Measurements from ENCODE around the gene ARVCF.

Gene ARVCF

DNA sequence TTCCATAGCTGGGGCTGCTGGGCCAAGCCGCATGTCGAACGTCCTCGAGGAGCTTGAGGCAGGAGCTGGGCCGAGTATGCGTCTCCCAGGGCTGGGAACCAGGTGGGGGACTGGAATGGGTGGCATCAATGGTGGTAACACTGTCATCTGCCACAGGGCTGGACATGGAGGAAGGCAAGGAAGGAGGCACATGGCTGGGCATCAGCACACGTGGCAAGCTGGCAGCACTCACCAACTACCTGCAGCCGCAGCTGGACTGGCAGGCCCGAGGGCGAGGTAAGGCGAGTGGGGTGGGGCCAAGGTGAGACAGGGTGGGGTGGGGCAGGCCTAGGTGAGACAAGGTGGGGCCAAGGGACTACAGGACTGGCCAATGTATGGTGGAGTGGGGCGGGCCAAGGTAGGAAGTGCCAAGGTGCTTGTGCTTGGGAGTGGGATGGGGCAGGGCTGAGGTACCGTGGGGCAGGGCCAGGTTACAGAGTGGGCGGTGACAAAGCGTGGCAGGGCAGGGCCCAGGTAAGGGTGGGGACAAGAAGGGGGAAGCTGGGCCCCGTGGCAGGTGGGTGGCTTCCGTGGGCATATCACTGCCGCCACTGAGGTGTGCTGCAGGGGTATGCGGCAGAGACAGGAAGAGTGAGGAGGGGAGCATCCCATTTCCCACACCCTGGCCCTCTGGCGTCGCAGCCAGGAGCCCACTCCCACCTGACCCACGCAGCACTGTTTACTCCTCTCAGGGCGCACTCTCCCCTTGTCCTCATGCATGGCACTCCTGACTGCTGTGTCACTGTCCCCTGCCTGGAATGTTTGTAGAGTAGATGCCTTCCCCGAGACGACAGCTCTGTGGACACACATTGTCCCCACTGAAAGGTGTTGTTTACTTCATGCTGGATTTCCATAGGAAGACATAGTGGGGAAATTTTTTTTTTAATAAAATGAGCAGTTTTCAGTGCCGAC lies 36.0 kb upstream of the ARVCF start:
- no peak for DNase-seq

DNA sequence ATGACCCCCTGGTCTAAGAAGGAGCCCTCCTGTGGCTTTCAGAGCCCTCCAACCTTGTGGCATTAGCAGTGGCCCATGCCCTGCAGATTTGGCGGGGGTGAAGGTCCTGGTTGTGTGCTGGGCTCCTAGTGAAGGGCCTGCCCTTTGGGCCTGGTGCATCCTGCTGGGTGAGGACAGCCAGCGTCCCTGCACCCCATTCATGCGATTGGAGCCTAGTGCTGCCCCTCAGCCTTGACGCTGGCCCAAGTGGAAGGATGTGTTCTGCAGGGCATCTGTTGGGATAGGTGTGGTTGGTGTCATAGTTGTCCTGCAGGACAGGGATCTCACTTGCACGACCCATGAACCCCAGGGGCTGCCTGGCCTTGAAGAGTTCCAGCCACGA lies 35.3 kb upstream of the ARVCF start:
- no peak for DNase-seq

DNA sequence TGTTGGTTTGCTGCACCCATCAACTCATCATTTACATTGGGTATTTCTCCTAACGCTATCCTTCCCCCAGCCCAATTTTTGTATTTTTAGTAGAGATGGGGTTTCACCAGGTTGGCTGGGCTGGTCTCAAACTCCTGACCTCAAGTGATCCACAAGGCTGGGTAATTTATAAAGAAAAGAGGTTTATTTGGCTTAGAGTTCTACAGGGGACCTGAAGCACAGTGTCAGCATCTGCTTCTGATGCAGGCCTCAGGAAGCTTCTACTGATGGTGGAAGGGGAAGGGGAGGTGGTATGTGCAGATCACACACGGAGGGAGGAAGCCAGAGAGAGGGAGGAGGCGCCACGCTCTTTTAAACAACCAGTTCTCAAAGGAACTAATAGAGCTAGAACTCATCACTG lies 30.1 kb upstream of the ARVCF start:
- no peak for DNase-seq

DNA sequence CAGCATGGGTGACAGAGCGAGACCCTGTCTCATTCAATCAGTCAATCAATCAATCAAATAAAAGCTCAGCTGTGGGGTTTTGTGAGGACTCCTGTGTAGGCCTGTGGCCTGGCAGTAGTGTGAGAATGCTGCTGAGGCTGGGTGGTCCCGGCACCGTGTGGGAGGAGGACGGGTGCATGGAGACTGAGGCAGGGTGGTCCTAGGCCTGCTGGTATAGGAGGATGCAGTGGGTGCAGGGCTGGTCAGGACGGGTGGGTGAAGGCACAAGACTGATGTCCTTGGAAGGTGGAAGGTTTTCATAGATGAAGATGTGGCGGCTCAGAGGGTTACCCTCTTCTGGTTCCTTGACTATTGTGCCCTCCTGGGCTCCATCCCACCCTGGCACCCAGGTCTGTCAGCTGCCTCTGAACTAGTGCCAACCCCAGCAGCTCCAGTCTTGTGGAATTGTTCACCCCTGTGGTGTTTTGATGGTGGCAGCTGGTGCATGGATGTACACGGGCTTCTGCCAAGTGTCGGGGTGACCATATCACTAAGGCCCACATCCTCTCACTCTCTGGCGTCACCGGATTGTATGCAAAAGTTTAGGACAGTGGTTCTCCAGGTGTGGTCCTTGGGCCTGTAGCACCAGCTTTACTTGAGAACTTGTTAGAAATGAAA lies 28.0 kb upstream of the ARVCF start:
- DNase-seq, result no peak

DNA sequence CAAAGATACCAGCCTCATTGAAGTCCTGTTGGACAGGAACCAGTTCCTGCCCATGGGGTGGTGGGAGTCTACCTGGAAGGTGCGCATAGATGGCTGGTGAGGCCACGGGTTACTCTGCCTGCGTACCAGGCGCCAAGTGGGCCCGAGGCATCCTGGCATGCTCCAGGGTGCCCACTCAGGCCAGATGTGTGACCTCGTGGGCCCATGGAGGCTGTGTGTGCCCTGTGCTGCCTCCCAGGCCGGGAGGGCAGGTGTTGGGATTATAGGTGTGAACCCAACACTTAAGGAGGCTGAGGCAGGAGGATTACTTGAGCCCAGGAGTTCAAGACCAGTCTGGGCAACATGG lies 27.3 kb upstream of the ARVCF start:
- DNase-seq, result no peak

DNA sequence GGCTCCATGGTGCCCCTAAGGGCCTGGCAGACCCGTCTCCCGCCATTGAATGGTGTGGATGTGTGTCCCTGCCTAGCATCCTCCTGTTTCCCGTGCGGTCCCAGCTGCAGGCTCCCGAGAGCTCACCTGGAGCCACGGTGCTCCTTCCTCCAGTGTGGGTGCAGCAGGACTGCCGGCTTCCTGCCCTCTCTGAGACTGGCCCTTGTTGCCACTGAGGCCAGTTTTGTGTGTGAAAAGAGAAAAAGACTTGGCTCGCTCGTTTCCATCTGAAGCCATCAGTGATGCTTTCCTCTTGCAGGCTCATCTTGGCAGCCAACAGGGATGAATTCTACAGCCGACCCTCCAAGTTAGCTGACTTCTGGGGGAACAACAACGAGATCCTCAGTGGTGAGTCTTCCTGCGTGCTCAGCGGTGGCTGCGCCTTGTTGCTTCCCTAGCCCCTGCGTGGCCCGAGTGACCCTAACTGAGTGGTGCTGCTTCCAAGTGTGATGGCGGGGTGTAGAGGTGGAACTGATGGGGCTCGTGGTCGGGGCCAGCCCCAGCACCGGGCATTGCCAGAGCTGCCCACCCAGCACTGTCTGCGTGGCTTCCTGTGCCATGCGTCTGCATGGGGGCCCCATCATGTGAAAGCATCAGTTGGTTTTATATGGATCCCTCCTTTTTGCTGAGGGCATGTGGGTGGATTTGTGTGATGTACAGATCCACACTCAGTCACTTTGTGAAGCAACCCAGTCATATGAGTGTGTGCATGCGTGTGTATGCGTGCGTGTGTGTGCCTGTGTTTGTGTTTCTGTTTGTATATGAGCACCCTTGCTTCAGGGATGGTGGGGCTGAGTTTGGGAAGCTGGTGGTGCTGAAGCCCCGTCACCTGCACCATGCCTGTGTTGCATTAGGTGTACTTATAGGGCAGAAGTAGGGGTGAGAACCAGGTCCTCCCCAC lies 26.7 kb upstream of the ARVCF start:
- no peak for DNase-seq

DNA sequence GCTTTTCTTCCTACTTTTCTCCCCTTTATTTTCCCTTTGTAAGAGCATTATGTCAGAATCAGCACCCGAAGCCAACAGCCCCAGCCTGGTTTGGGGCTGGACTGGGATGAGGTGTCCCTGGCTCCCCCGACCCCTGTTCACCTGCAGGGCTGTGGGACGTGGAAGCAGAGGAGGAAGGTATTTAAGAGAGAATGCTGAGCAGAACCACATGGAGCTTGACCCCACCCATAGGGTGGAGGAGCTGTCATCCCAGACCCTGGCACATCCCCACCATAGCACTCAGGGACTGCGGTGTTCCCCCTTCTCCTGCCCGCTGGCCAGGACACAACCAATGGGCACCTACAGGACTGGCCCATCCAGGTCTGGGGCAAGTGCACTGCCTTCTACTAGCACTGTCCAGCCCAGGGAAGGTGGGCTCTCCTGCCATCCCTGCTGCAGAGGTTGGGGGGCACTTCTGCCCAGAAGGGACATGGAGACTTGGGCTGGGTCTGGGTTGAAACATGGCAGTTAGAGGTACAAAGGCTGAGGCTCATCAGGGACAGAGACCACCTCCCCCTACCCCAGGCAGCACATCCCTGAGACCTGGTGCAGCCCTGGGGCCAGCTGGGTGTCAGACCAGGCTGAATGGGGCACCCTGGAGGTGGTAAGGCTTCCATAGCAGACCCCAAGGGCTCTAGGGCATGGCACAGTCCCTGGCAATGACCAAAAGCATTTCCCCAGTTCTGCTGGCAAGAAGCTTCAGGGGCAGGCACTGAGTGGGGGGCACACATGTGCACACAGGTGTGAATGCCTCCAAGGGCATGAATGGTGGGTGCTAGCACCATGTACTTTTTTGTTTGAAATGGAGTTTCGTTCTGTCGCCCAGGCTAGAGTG lies 23.9 kb upstream of the ARVCF start:
- DNase-seq, result no peak

DNA sequence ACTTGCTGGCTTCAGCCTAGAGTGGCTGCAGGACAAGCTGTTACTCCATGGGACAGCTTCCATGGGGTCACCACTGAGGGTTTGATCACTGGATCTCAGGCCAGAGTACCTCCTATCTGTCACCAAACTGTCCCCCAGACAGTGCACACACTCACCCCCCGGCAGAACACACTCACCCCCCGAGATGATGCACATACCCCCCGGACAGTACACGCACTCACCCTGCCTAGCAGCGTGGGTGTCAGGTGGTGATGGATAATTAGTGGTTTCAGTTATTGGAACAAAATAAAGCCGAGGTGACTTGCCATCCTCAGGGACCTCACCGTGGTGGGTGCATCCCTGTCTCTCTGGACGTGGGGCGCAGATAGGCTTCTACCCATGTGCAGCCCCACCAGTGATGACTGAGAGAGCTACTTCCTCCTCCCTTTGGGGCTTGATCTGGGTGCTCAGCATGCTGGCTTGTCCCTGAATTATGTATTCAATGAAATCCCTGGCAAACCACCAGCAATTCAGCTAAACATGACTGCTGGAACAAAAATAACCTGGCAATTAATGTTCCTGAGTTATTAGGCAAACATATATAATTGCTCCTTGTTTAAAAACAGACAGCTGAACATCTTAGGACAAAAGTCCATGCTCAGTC lies 23.2 kb upstream of the ARVCF start:
- no peak for DNase-seq

DNA sequence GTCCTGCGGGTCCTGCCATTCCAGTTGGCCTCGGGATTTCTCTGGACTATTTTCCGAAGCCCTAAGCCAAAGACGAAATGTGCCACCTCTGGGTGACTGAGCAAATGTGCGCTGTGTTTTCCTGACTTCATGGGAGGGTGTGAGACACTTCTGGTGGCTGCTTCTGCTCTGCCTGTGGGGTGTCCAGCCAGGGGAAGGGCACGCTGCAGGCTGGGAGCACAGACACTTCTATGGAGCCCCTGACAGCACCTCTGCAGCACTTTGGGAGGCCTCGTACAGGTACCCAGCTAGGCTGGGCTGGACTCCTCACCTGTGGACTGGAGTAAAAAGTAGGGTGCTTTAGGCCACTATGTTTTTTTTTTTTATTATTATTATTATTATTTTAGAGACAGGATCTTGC lies 22.0 kb upstream of the ARVCF start:
- DNase-seq, result no peak

DNA sequence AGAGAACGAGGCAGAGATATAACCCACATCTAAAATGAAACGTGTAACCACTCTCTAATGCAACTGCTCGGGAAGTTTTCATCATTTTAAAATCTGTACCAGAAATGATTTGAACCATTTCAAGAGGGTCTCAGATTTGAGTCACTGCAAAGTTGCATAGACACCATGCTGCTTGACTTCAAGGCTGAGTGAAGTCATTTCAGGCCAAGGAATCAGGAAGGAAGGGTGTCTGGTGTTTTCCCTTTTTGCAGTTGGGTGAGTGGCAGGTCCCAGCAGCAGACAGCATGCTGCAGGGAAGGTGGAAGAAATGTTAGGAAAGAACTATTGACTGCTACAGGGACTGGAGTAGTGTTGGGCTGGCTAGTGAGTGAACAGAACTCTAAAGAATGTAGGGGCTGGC lies 20.8 kb upstream of the ARVCF start:
- no peak for DNase-seq

DNA sequence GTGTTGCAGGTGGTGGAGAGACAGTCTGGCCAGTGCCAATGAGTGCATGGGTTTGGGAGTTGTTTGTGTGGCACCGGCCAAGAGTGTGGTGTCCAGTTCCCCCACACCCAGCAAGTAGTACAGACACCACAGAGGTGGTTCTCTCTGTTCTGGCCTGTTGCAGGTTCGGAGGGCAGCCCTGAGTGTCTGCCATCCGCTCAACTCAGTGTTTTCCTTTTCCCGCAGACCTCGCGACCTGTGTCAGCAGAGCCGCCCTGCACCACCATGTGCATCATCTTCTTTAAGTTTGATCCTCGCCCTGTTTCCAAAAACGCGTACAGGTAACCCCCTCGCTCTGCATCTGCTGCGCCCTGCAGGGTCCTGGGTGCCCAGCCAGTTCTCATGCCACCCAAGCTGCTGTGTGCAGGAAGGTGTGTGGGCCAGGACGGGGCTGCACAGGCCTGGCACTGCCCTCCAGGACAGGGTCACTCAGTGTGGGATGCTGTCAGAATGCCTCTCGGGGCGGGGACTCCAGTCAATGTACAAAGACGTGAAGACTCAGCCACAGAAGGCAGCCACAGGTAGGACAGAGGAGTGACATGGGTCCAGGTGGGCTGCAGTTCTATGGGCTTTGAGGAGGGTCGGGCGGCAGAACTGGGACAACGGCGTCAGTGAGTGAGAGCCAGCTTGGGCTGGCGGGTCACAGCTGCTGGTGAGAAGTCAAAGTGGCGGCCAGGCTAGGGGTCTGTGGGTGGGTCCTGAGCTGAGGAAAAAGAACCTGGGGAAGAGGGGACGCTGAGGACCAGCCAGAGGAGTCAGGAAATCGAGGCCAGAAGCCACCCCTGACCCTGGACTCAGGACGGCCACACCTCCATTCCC lies 20.1 kb upstream of the ARVCF start:
- DNase-seq, result no peak

DNA sequence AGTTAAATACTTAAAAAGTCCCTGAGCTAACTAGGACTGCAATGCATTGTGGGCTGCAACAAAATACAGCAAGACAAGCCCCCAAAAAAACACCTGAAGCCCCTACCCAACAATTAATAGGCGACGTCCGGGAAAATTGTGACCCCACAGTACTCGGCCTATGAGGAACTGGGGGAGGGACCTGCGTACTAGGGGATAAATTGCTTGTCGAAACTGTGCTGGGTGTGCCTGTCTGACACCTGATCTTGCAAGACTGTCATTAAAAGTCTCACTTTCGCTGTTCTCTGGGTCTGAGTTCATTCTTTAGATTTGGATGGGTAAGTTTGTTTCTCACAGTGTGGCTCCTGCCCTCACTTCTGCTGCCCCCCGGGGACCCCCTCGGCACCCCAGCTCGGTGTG lies 19.5 kb upstream of the ARVCF start:
- DNase-seq, result no peak

DNA sequence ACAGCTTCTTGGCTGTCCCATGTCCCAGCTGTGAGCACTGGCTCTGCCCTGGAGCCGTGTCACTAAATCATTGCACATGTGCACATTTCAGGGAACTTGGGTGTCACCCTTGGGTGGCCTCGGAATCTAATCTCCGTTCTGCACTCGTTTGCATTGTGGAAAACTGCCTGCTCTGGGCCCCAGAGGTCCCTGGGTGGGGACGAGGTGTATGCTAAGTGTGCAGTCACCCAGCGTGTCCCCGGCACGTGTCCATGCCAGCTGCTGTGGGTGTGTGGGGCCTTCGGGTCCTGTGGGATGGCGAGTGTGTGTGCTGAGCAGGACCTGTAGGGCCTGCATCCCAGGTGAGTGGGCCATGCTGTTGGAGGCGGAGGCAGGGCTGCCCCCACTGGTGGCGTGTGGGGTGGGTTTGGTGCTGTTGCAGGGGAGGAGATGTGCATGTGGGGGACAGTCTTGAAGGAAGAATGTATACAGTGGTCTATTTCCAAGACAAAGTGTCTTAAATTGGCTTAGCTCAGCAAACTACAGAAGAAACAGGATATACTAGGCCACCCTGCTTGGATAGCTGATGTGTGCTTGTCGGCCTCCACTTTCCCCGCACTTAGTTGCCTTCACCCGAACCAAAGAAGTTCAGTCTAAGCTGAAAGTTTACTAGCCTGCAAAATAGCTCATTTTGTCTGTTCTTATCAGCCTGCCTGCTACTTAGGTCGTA lies 18.9 kb upstream of the ARVCF start:
- no peak for DNase-seq

DNA sequence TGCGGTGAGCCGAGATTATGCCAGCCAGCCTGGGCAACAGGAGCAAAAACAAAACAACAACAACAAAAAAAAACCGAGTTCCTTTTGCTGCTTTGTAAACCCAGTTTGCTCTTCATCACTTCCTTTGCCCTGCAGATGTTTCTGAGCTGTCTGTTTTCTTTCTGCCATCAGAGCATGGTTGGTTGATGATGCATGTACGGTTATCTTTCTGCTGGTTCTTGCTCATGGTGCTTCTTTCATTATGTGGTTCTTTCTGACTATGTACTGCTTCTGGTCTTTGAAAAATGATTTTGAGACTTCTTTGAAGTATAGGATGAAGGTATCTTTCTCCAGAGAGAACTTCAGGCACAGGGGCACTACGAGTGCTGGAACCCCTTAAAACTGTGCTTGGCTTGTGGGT lies 17.5 kb upstream of the ARVCF start:
- DNase-seq, result no peak

DNA sequence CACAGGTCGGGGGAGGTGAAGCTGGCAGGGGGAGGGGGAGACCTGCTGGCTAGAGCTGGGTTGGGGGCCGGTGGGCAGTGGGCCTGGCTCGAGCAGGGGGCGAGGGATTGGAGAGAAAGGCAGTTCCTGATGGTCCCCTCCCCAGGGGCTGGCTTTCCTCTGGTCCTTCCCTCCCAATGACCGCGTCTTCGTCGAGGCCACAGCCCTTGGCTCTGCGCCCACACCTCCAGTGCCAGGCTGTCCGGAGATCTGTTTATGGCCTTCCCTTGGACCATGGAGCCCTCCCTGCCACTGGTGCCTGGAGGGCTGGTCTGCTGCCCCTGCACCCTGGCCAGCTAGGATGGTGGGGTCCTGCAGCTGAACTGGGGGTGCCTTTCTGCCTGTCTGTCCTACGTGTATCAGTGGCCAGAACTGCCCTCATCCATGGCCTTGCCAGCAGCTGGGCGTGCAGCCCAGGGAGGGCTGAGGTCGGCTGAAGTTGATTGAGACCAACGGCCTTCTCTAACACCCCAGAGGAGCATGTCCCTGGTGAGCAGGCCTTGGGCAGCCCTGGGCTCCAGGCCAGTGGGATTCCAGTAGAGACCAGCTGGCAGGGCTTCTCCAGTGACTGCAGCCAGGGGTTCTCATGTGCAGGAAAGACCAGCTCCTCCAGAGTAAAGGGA lies 16.6 kb upstream of the ARVCF start:
- no peak for DNase-seq

DNA sequence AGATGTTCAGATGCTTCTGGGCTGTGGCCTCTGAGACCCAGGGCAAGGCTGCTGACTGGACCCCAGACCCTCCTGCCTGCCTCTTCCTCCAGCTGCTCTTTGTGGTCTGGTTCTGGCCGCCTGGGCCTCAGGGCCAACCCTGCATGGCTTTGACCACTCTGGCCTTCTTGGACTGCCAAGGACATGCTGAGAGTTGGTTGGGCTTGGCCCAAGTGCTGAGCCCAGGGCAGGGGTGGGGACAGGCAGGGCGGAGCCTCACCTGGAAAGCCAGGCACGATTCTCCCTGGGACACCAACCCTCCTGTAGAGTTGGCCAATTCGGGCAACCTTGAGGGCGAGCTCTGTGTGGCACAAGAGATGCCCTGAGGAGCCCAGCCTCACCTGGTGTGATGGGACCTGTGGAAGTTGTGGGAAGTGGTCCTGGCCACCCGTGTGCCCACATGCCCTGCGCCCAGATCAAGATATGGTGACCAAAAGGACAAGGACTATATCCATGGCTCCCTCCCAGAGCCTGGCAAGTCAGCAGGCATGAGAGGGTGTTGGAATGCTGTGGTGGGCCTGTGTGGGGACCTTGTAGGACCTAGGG lies 15.9 kb upstream of the ARVCF start:
- no peak for DNase-seq

DNA sequence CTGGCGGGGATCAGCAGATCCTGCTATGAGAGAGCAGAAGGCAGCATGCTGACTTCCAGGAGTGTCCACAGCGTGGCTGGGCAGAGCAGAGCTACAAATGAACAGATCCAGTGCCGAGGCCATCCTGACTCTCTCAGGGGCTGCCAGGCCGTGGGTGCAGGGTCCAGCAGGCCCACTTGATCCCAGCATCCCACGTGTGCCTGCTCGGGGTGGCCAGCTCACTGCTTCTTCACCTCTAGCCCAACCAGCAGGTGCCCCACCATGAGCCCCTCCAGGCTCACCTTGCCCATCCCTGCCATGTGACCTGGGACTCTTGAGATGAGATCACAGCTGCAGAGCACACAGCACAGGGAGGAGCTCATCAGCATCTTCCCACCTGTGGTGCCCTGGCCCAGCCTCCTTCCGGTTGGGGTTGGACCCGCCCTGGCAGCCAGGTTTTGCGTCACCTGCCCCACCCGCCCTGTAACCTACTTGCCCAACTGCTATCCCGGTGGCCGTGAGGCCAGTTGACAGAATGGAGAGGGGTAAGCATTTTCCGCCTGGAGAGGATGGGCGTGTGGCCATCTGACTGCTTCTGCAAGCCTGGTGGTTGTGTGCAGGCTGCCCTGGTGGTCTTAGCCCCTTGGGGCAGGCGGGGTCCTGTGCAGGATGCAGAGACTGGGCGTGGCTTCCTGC lies 15.2 kb upstream of the ARVCF start:
- no peak for DNase-seq

DNA sequence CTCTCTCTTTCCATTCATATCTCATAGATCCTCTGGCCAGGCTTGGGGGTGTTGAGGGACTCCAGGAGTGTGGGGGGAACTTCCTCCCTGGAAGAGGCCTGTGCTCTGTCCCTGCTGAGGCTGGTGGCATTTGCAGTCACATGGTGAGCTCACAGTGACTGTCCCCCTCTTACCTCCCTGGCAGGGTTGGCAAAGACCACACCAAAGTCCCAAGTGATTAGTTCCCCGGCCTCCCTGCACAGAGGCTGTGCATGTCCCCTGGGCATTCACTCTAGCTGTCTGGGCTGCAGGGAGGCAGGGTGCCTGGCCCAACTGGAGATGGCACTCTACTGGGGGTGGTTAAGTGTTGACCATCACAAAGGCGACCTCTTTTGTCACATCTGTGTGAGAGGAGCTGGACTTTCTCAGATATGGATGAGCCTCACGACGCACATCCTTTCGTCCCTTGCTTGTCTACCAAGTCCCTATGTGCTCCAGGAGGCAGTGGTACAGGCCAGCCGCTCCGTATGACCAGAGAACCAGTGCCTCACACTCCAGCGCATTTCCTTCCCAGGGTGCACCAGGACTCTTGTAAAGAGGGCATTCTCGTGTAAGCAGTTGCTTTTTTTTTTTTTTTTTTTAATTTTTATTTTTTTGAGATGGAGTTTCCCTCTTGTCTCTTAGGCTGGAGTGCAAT lies 13.1 kb upstream of the ARVCF start:
- no peak for DNase-seq
